NK-92 (cell line): ENCODE data around the gene TFAP2B.

Experiments
- DNase-seq: peaks from one replicate; lab custom pipeline; 2025; ENCODE audit not compliant: unreplicated experiment; lab: John Stamatoyannopoulos, UW

The TFAP2B gene

DNA sequence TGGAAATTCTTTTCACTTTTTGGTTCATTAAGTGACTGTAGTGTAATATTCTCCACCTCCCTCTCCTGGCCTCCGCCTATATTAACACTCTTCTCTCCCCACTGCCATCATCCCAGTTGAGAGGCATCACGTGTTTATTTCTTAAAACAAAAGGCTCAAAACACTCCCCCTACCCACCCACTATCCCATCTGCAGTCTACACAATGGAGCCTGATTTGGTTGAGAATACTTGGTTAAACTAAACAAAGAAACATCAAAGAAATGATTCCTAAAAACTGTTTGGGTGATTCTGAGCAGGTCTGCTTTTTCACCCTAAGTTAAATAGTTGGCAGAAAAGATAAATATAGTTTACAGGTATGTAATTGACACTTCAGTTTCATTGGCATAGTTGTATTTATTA is 5.9 kb downstream of the TFAP2B start:
- DNase-seq = no peak

DNA sequence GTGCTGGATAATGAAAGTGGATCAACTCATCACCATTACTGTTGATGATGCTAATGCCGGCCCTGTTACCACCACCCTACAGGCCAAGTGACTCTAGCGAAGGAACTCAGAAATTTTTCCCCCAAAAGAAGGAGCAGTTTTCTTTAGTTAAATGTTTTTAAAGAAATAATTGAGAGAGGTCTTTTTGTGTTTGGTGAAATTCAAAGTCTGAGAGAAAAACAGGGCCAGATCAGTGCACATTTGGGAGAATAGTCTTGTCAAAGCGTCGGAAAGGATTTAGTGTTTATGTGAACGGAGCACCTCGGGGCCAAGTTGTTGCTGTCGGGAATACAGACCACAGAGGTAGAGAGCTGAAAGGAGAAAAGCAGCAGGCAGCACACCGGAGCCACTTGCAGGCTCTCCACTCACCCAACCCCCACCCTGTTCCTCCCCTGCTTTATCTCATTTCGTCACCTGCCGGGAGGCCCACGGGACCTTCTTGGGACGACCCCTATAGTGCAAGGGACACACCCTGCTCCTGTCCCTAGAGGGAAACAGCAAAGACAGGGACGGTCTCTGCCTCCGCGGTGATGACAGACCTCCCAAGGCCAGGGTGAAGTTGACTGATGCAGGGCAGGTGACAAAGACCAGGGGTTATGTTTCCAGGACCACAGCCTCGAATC is 6.8 kb downstream of the TFAP2B start:
- DNase-seq = no peak

DNA sequence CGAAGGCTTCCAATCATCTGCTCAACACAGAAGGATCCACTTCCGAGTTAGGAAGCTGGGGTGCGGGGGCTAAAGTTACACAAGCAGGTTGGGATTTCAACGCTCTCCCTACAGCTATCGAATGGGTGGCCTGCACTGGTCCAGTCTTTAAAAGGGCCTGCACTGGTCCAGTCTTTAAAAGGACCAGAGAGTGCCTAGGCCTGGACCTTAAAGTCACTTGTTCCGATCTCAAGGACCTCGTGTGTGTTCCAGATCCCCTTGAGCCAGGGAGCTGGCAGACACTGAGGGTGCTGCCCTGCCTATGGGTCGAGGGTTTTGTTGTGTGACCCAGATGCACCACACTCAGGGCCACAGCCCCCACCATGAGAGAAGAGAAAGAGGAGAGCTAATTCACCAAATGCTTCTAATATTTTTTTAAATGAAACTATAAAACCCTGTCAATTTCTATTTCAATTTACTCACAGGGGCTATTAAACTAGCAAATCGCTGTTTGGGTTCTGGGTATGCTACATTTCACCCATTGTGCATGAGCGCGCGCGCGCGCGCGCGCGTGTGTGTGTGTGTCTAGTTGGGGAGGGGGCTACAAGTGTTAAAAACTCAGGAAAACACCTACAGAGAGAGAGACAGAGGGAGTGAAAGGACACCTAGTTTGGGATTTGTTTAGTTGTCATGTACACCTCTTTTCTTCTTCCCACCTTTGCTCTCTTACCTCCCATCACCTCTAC is 7.5 kb downstream of the TFAP2B start:
- no peak for DNase-seq

- no peak for DNase-seq
Observed at GRCh38 chr6:50826803-50827202, 8.1 kb downstream of the TFAP2B start.

- no peak for DNase-seq
Observed at GRCh38 chr6:50829049-50829448, 10.4 kb downstream of the TFAP2B start.

DNA sequence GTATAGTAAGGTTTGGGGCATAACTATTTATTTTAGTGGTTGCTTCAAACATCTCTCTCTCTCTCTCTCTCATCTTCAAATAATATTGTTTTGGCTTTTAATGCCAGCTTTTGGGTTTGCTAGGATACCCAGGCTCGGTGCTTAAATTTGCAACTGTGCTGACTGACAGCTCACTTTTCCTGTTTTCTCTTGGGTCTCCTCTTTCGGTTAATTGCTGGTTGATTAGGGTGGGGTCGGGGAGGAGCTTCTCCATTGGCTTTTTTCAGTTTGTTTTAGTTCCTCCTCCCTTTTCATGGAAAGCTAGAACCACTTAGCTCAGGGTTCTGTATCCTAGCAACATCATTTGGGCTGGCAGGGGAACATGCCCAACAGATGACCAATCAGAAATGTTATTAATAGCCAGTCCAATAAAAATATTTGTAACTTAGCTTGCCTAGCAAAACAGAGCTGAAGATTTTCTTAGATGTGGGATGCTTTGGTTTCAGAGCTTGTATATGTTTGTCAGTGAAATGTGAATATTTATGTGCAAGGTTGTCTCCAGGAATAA is 11.3 kb downstream of the TFAP2B start:
- no peak for DNase-seq

- no peak for DNase-seq
Observed at GRCh38 chr6:50831186-50831585, 12.5 kb downstream of the TFAP2B start.

- no peak for DNase-seq
Observed at GRCh38 chr6:50832912-50833311, 14.2 kb downstream of the TFAP2B start.

- no peak for DNase-seq
Observed at GRCh38 chr6:50834929-50835410, 16.3 kb downstream of the TFAP2B start.

- no peak for DNase-seq
Observed at GRCh38 chr6:50836231-50836630, 17.6 kb downstream of the TFAP2B start.

- DNase-seq = no peak
Observed at GRCh38 chr6:50837589-50838445, 19.1 kb downstream of the TFAP2B start.

- no peak for DNase-seq
Observed at GRCh38 chr6:50840112-50840810, 21.6 kb downstream of the TFAP2B start.

DNA sequence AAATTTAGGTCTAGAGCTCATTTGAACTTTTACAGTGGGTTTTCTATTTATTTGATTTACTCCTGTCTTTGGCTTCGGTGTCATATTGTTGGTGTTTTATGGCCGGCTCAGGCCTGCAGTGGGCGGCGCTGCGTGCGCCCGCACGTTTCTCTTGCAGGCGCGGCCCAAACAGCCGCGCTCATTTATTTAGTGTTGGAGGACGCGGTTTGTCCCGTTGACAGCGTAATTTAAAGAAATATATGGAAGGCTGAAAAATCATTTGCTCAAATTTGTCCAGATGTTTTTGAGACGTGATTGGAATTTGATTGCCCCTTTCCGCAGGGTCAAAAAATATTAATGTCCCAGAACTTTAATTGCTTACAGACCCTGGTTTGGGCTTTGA is 22.1 kb downstream of the TFAP2B start:
- no peak for DNase-seq

GRCh38 chr6:50842446-50842845 is 23.8 kb downstream of the TFAP2B start:
- no peak for DNase-seq

GRCh38 chr6:50842861-50843384 is 24.3 kb downstream of the TFAP2B start:
- DNase-seq = no peak

- no peak for DNase-seq
Observed at GRCh38 chr6:50843842-50844241, 25.2 kb downstream of the TFAP2B start.

DNA sequence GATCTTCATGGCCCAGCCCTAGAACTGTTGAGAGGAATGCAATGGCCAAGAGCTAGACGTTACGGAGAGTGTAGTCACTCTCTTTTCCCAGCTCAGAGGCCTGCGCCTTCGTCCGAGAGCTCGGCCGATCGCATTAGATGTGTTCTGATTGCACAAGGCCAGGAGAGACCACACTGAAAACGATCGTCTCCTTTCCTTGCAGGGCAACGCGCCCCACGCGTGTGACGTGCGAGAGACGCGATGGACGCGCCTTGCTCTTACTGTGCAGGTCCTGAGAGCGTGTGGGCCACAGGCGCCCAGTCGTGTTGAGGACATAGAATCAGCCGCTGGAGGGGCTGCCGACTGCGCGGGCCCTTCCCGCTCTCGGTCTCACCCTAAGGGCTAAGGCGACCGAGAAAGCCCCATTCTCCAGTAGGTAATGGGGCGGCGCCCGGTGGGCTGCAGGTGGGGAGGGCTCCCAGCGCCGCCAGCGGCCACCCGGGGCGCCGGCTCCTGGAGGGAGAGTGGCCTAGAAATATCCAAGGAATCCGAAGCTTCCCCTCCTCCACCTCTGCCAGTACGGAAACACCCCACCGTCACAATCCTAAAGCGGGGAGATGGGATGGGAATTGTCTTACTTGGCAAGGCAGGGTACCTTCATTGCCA is 26.9 kb downstream of the TFAP2B start:
- DNase-seq = no peak

DNA sequence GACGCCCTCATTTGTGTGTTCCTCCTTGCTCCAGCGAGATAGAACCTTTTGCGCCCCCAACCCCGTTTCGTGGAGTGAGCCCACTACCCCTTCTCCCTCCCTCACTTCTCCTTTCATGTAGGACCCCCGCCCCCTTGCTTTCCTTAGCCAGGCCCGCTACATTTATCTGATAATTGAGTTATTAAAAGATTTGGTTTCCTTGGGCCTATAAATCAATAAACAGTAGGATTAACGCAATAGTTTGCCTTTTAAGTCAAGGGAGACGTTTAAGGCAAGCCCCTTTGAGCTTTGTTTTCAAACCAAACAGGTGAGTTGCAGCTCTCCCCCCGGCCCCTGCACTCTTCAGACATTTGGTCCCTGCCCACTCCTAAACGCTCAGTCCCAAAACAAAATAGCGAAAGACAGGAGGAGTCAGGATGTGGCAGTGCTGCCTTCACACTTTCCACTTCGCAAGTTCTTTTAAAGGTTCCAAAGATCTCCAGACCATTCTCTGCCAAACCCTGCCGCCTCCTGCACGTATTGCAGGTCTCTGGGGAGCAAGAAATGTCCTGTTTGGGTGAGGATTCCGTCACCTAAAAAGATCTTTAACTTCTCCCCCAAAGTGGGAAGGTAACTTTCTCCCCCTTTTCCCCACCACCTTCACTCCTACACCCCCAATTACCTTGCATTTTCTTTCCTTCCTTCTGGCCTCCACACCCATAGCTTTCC is 27.6 kb downstream of the TFAP2B start:
- no peak for DNase-seq

- DNase-seq = no peak
Observed at GRCh38 chr6:50846852-50847155, 28.1 kb downstream of the TFAP2B start.
